Gastrocnemius medialis (tissue), 4 donors: ENCODE results near the gene PLBD2.

ENCODE experiments used
- POLR2A ChIP-seq, 2 donors: fragments of 450-650 bp; IDR thresholded peaks; one replicate each; pipeline ENCODE4 v1.6.1; 2017; ENCODE audit warnings: antibody characterized with exemption in 2 of 2, mild to moderate bottlenecking in 2 of 2, moderate library complexity in 2 of 2
- TF ChIP-seq, protein P1 (sequence below), 5 experiments: fragments of 450-650 bp in 3 of 5; fragments of 200-600 bp in 2 of 5; sonication (generic) in 2 of 5; IDR thresholded peaks in 4 of 5; conservative IDR thresholded peaks in 1 of 5; 1 replicate in 4 of 5; 2 replicates in 1 of 5; pipeline ENCODE4 v1.5.1; 2016 to 2019; ENCODE audit warnings: antibody characterized with exemption in 5 of 5, mild to moderate bottlenecking in 3 of 5, moderate library complexity in 3 of 5

DNA sequence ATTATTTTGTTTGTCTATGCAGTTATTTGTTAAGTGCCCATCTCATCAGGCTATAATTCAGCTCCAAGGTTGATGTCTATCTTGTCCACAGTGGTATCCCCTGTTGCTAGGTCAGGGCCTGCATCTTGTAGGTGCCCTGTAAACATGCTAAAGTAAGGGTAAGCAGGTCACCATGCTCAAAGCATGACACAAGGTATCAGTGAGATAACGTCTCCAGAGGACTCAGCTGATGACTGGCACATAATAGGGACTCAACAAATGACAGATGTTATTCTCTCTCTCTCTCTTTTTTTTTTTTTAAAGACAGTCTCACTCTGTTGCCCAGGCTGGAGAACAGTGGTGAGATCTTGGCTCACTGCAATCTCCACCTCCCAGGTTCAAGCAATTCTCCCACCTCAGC is 66.1 kb downstream of the PLBD2 start:
- TF ChIP-seq, protein P1, sequence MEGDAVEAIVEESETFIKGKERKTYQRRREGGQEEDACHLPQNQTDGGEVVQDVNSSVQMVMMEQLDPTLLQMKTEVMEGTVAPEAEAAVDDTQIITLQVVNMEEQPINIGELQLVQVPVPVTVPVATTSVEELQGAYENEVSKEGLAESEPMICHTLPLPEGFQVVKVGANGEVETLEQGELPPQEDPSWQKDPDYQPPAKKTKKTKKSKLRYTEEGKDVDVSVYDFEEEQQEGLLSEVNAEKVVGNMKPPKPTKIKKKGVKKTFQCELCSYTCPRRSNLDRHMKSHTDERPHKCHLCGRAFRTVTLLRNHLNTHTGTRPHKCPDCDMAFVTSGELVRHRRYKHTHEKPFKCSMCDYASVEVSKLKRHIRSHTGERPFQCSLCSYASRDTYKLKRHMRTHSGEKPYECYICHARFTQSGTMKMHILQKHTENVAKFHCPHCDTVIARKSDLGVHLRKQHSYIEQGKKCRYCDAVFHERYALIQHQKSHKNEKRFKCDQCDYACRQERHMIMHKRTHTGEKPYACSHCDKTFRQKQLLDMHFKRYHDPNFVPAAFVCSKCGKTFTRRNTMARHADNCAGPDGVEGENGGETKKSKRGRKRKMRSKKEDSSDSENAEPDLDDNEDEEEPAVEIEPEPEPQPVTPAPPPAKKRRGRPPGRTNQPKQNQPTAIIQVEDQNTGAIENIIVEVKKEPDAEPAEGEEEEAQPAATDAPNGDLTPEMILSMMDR (IDR thresholded peaks at IDR 0.05 in 4 of 5, conservative IDR thresholded peaks at IDR 0.05 in 1 of 5), result no peak
- TF ChIP-seq POLR2A (IDR thresholded peaks at IDR 0.05), result no peak
